ENCODE results near the gene RPUSD4. TPM values are rescaled to one million over a fixed set of nuclear protein-coding genes. Genes with fewer than 3 reads are reported as not detected.
A peak's percentile ranks its signal among the peaks of the same experiment; 100 is the strongest.

Gene RPUSD4
- total and polyA plus RNA-seq, 9 of the 15 experiments (the other 6 are each of a cell fraction or from before 2014, with no cell fraction given): 27.4 to 56.2 (median 44.6) TPM

GRCh38 chr11:126211236-126212088 lies at the start of gene RPUSD4, which contains the start of gene FAM118B (continued):
- peak; percentile 87; the same call in 1 of the 2 replicates for TF ChIP-seq CLOCK (CRISPR knock-in tag; IDR thresholded peaks at IDR 0.05; ENCODE audit: borderline replicate concordance)
- TF ChIP-seq, protein P1, sequence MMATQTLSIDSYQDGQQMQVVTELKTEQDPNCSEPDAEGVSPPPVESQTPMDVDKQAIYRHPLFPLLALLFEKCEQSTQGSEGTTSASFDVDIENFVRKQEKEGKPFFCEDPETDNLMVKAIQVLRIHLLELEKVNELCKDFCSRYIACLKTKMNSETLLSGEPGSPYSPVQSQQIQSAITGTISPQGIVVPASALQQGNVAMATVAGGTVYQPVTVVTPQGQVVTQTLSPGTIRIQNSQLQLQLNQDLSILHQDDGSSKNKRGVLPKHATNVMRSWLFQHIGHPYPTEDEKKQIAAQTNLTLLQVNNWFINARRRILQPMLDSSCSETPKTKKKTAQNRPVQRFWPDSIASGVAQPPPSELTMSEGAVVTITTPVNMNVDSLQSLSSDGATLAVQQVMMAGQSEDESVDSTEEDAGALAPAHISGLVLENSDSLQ (IDR thresholded peaks at IDR 0.05): no peak
- no peak for TF ChIP-seq ZNF449 (CRISPR knock-in tag; IDR thresholded peaks at IDR 0.05)
- TF ChIP-seq, protein P2, sequence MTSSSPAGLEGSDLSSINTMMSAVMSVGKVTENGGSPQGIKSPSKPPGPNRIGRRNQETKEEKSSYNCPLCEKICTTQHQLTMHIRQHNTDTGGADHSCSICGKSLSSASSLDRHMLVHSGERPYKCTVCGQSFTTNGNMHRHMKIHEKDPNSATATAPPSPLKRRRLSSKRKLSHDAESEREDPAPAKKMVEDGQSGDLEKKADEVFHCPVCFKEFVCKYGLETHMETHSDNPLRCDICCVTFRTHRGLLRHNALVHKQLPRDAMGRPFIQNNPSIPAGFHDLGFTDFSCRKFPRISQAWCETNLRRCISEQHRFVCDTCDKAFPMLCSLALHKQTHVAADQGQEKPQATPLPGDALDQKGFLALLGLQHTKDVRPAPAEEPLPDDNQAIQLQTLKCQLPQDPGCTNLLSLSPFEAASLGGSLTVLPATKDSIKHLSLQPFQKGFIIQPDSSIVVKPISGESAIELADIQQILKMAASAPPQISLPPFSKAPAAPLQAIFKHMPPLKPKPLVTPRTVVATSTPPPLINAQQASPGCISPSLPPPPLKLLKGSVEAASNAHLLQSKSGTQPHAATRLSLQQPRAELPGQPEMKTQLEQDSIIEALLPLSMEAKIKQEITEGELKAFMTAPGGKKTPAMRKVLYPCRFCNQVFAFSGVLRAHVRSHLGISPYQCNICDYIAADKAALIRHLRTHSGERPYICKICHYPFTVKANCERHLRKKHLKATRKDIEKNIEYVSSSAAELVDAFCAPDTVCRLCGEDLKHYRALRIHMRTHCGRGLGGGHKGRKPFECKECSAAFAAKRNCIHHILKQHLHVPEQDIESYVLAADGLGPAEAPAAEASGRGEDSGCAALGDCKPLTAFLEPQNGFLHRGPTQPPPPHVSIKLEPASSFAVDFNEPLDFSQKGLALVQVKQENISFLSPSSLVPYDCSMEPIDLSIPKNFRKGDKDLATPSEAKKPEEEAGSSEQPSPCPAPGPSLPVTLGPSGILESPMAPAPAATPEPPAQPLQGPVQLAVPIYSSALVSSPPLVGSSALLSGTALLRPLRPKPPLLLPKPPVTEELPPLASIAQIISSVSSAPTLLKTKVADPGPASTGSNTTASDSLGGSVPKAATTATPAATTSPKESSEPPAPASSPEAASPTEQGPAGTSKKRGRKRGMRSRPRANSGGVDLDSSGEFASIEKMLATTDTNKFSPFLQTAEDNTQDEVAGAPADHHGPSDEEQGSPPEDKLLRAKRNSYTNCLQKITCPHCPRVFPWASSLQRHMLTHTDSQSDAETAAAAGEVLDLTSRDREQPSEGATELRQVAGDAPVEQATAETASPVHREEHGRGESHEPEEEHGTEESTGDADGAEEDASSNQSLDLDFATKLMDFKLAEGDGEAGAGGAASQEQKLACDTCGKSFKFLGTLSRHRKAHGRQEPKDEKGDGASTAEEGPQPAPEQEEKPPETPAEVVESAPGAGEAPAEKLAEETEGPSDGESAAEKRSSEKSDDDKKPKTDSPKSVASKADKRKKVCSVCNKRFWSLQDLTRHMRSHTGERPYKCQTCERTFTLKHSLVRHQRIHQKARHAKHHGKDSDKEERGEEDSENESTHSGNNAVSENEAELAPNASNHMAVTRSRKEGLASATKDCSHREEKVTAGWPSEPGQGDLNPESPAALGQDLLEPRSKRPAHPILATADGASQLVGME (CRISPR knock-in tag; IDR thresholded peaks at IDR 0.05): no peak
- peak; percentile 96 for TF ChIP-seq TFAP4 (CRISPR knock-in tag; IDR thresholded peaks at IDR 0.05; ENCODE audit: borderline replicate concordance)
- TF ChIP-seq EP400 (IDR thresholded peaks at IDR 0.05): peak; percentile 95
- no peak for TF ChIP-seq ZNF589 (CRISPR knock-in tag; IDR thresholded peaks at IDR 0.05; ENCODE audit: low read depth)
- TF ChIP-seq PHF21A (IDR thresholded peaks at IDR 0.05; ENCODE audit: borderline replicate concordance, low read depth): no peak
- TF ChIP-seq IFI16 (CRISPR knock-in tag; IDR thresholded peaks at IDR 0.05): no peak
- no peak for TF ChIP-seq BRCA1 (IDR thresholded peaks at IDR 0.05)
- TF ChIP-seq BRCA1 (CRISPR knock-in tag; IDR thresholded peaks at IDR 0.05): no peak
- TF ChIP-seq SNIP1 (IDR thresholded peaks at IDR 0.05; ENCODE audit: low read depth): no peak
- no peak for TF ChIP-seq HNRNPUL1 (IDR thresholded peaks at IDR 0.05; ENCODE audit: low read length)

Measured in K562 (cell line).